RWPE1 (cell line): ENCODE results near the gene MAP3K1.

Source experiments
- CTCF ChIA-PET: fragments of 350-600 bp; sonication (Branson Sonifier 250); formaldehyde crosslinking; extraction: SDS; loops from one replicate; lab custom pipeline; 2021; lab: Yijun Ruan, JAX
- POLR2A ChIA-PET: fragments of 400-600 bp; formaldehyde crosslinking; extraction: SDS; loops from one replicate; lab custom pipeline; 2020; ENCODE audit warnings: antibody characterized with exemption; ENCODE audit not compliant: low non-redundant PET; lab: Yijun Ruan, JAX
- DNase-seq: peaks from one replicate; pipeline ENCODE4 v3.0.0; 2012; ENCODE audit warnings: low spot score
- H3K27ac ChIP-seq: fragments of 450-650 bp; 2 replicates; pipeline ENCODE4 v1.5.1; 2017
- TF ChIP-seq, protein P1 (sequence below): fragments of 450-650 bp; conservative IDR thresholded peaks from 2 replicates; pipeline ENCODE4 v1.5.1; 2017; ENCODE audit warnings: low read depth, mild to moderate bottlenecking

Gene MAP3K1

DNA sequence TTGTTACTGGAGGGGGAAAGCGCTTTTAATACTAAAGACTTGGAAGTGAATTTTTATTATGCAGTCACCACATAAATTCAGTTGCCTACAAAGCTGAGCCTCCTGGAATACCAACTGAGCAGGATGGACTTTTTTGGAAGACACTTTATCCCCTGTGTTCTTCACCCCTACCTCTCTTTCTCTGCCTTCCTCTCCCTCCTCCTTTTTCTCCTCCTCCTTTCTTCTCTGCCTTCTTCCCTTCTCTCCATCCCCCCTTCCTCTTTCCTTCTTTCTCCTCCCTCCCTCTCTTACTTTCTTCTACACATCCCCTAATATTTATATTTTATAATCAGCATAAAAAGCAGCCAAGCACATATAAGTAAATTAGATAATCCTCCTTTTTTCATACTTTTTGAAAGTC, 39.6 kb downstream of the MAP3K1 start:
- CTCF ChIA-PET = interaction anchor here (1.4 kb wide), 1 partner anchor 584 kb away, joined by 5 read pairs; no protein-coding TSS in a partner anchor
- TF ChIP-seq, protein P1, sequence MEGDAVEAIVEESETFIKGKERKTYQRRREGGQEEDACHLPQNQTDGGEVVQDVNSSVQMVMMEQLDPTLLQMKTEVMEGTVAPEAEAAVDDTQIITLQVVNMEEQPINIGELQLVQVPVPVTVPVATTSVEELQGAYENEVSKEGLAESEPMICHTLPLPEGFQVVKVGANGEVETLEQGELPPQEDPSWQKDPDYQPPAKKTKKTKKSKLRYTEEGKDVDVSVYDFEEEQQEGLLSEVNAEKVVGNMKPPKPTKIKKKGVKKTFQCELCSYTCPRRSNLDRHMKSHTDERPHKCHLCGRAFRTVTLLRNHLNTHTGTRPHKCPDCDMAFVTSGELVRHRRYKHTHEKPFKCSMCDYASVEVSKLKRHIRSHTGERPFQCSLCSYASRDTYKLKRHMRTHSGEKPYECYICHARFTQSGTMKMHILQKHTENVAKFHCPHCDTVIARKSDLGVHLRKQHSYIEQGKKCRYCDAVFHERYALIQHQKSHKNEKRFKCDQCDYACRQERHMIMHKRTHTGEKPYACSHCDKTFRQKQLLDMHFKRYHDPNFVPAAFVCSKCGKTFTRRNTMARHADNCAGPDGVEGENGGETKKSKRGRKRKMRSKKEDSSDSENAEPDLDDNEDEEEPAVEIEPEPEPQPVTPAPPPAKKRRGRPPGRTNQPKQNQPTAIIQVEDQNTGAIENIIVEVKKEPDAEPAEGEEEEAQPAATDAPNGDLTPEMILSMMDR = no peak
- no peak overlapping the region for H3K27ac ChIP-seq
- DNase-seq = no peak
- POLR2A ChIA-PET = no interaction called here

DNA sequence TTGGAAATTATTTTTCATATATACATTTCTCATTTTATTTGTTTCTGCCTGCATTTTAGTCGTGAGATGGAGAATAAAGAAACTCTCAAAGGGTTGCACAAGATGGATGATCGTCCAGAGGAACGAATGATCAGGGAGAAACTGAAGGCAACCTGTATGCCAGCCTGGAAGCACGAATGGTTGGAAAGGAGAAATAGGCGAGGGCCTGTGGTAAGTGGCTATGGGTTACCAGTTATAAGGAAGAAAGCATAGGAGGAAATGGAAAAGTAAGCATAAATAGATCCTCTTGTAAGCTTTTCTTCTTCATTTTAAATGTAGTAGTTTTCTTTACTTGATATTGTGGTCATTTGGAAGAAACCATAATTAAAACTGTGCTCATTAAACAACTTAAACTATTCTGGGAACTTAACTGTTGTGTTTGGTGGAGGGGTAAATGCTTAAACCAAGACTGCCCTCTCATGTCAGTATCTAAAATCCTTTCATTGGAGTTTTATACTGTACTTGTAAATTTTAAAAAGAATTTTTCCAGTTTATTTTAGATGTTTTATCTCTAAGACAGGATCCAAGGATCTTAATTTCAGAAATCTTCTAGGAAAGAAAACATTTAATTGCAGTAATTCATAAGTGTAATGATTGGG, 41.3 kb downstream of the MAP3K1 start:
- ChIA-PET POLR2A (no interaction called here), CTCF (interaction anchor here (0.7 to 1.4 kb wide), 2 partner anchors 586 to 691 kb away, joined by 3 to 5 read pairs; no protein-coding TSS in a partner anchor)
- TF ChIP-seq, protein P1 = no peak
- no peak for DNase-seq
- no peak overlapping the region for H3K27ac ChIP-seq

DNA sequence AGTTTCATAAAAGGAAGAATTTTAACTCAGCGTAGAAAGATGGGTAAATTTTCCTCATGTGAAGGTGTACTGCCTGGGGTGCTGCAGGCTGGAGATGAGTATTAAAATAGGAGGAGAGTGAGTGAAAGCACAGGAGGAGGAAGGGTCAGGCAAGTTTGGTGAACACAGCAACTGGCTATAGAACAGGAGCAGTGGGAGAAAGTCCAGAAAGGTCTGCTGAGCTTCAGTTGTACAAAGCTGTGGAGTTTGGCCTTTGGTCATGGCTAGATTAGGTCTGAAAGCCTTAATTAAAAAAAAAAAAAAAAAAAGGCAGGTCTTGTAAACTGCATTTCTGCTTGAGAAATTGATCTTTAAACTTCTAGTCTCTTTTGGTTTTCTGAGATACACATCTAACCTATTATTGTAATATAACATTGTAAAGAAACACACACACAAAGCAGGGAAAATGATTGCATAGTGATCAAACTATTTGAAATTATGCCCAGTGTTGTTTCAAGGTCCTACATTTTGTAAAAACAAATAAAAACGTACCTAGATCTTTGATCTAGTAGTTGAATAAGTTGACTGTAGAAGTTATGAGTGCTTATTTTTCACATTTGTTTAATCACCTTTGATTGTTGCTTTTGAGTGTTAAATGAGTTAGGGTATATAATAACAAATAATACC, 43.6 kb downstream of the MAP3K1 start:
- CTCF ChIA-PET = interaction anchor here (0.6 to 1.3 kb wide), 4 partner anchors 11 to 421 kb away, joined by 3 read pairs; no protein-coding TSS in a partner anchor
- POLR2A ChIA-PET = no interaction called here

DNA sequence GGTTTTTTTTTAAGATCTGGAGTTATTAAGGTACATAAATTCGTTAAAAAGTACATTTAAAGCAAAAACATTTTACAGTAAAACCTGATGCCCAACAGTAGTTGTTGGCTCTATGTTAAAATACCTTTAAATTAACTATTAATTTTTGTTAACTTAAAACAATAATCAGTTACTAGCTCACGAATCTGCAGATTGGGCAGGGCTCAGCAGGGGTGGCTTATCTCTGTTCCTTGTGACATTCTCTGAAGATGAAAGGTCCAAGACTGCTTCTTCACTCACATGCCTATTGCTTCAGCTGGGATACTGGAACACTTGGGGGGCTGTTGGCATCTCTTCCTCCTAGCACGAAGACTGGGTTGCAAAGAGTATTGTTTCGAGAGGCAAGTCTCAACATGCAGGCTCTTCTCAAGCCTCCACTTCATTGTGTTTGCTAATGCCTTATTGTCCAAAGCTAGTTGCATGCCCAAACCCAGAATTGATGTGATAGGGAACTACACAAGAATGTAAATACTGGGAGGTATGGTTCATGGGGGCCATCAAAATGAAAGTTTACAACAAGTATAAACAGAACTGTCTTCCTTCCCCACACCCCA, 46.6 kb downstream of the MAP3K1 start:
- H3K27ac ChIP-seq = no peak overlapping the region
- TF ChIP-seq, protein P1 = no peak
- no peak for DNase-seq
- POLR2A ChIA-PET = no interaction called here
- CTCF ChIA-PET = interaction anchor here (0.6 to 2.1 kb wide), 4 partner anchors 9 to 876 kb away, joined by 3 to 4 read pairs (median 3); no protein-coding TSS in a partner anchor

More for the DNA sequence above, 43.6 kb downstream of the MAP3K1 start:
- H3K27ac ChIP-seq = no peak overlapping the region
- DNase-seq = no peak
- TF ChIP-seq, protein P1 = no peak

DNA sequence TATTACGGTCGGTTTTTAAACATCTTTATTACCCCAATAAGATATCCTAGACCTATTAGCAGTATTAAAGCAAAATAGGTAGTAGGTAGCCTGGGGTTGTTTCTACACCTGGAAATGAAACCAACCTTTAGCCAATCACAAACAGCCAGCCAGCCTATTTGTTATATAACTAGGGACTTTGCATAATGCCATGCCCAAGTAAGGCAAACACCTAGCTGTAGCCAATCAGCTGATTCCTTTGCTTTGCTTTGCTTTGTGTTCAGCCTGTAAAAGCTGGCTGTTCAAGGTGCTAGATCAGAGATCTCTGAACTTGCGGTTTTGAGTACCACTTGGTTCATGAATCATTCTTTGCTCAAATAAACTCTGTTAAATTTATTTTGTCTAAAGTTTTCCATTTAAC, 47.6 kb downstream of the MAP3K1 start:
- TF ChIP-seq, protein P1 = no peak
- ChIA-PET POLR2A (no interaction called here), CTCF (interaction anchor here (0.6 to 2.1 kb wide), 3 partner anchors 10 to 834 kb away, joined by 3 to 4 read pairs (median 3); no protein-coding TSS in a partner anchor)
- no peak for DNase-seq
- no peak overlapping the region for H3K27ac ChIP-seq

DNA sequence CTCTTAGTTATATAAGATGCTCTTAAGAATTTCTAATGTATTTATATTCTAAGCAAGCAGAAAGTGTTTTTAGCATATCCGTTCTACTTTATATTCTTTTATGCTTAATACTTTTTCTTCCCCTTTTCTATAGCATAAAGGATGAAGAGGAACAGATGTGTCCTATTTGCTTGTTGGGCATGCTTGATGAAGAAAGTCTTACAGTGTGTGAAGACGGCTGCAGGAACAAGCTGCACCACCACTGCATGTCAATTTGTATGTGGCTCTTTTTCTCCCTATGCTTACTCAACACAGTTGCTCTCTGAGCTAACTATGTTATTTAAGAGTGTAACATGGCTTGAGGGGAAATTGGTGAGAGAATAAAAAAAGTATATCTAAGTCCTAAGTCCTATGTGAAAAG, 56.4 kb downstream of the MAP3K1 start:
- ChIA-PET POLR2A (no interaction called here), CTCF (no interaction called here)
- no peak for DNase-seq
- TF ChIP-seq, protein P1 = no peak
- no peak overlapping the region for H3K27ac ChIP-seq
